ES-I3 (cell line): ENCODE measurements around the gene FOXL2NB.

Experiments
- H3K36me3 ChIP-seq: 2 replicates; pipeline ENCODE4 v1.6.1; 2013; ENCODE audit warnings: mild to moderate bottlenecking, low read length, control low read depth, moderate library complexity; ENCODE audit not compliant: insufficient read depth
- H3K4me1 ChIP-seq: 2 replicates; pipeline ENCODE4 v1.6.1; 2013; ENCODE audit warnings: mild to moderate bottlenecking, control low read depth, low read length; ENCODE audit not compliant: insufficient read depth
- H3K9ac ChIP-seq: 2 replicates; pipeline ENCODE4 v1.6.1; 2013; ENCODE audit warnings: low read depth, mild to moderate bottlenecking, low read length, moderate library complexity
- H3K9me3 ChIP-seq: 2 replicates; pipeline ENCODE4 v1.6.1; 2013; ENCODE audit warnings: mild to moderate bottlenecking, low read length, moderate library complexity; ENCODE audit not compliant: control insufficient read depth, insufficient read depth

Gene FOXL2NB

DNA sequence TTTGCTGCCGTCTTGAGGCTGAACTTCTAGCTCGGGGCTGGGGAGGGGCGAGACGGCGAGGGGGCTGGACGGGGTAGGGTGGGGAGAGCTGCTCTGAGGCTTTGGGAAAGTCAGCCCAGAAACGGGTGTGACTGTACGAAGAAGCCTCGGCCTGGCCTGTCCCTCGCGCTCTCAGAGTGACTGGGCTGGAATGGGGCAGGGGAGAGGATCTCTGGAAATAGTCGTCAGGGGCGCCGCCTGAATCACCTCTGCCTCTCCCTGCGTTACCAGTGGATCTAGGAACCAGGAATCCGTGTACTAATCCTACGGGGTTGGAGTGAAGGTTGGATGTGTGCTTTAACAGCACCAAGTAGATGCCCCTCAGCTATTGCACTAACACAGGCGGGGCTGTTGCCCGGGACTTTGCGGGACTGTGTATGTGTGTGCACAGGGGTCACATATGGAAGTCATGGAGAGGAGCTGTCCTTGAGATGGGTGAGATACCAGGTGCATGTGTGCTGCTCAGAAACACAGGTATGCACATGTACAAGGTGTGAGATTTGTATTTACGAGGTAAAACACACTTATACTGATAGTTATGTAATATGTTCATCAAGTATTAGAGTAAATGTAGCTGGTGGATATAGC lies 591 bp downstream of the FOXL2NB start:
- peak overlapping the region; percentile 63 for H3K9ac ChIP-seq
- no peaks in the 10 kb centered on the region for H3K9me3 ChIP-seq
- H3K36me3 ChIP-seq: no peaks in the 10 kb centered on the region; the same call in 1 of the 2 replicates
- peaks cover 19% of the 10 kb centered on the region for H3K4me1 ChIP-seq

DNA sequence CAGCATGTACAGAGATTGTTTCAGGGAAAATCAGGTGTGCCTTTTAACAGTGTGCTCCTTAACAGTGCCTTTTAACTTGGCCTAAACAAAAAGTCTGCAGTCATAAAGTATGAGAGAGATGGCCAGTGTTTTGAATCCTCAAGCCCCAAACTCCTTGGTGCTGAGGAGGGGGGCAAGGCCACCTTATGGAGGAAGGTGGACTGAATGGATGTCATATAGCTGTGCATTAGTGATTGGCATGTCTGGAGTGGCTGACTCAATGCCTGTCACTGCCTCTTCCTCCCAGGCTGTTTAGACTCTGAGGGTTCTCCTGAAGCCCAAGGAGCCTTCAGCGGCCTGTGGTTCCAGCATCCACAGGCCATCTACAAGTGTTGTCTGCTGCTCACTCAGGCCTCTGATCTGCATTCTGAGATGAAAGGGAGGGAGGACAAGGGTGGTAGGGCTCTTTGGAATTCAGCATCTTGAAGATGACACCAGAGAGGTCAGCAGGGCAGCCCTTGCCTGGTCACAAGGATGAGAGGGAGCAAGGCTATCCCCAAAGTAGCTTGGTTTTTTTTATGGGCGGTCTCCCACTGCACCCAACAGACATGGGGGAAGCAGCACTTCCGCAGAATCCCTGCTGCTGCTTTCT lies 1.5 kb downstream of the FOXL2NB start:
- H3K36me3 ChIP-seq: no peaks in the 10 kb centered on the region; the same call in 1 of the 2 replicates
- H3K9ac ChIP-seq: peak overlapping the region; percentile 52; the same call in 1 of the 2 replicates
- no peaks in the 10 kb centered on the region for H3K9me3 ChIP-seq

DNA sequence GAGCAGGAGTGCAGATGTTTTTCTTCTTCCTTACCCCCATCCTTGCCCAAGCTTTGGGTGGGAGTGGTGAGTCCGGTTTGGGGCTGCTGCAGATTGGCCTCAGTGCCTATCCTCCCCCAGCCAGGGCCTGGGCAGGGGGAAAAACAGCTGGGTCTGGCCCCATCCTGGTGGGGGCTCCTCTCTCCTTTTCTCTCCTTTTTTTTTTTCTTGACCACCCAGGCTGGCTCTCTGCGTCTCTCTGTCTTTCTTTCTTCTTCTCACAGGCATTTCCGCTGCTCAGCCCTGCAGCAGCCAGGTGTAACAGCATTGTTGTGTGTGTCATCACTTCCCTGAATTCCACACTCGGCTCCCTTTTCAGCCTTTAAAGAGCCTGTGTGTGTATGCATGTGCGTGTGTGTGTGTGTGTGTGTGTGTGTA lies 2.0 kb downstream of the FOXL2NB start:
- Histone ChIP-seq H3K9ac (peak overlapping the region; percentile 52), H3K4me1 (peaks cover 19% of the 10 kb centered on the region; the same call in 1 of the 2 replicates), H3K9me3 (no peaks in the 10 kb centered on the region), H3K36me3 (no peaks in the 10 kb centered on the region; the same call in 1 of the 2 replicates)

More for the DNA sequence above, 1.5 kb downstream of the FOXL2NB start:
- H3K4me1 ChIP-seq: peaks cover 19% of the 10 kb centered on the region; the same call in 1 of the 2 replicates

DNA sequence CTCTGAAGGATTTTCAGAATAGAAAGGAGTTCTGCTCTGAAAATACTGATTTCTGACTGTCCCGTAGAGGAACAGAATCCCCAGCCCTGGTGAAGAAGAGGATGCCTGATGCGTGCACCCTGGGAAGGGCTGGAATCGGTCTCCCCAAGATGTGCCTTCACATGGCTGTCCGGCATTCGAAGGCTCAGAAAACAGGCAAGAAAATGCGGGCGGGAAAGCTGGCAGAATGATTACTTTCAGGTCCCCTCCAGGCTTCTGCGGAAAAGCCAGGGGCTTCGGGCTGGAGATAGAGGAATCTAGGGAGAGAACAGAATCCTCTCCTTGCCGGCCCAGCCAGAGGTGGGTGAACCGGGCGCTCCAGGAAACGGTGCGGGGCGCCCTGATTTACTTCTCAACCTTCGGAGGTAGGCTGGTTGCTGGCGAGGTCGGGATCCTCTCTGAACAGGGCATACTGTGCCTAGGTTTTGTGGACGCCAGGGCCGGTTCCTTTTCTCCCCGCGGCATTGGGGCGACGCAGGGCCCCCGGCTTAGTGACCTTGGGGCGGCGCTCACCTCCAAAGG lies 2.5 kb downstream of the FOXL2NB start:
- Histone ChIP-seq H3K9me3 (no peaks in the 10 kb centered on the region), H3K4me1 (peaks cover 19% of the 10 kb centered on the region; the same call in 1 of the 2 replicates), H3K36me3 (no peaks in the 10 kb centered on the region; the same call in 1 of the 2 replicates), H3K9ac (peak overlapping the region; percentile 52)

DNA sequence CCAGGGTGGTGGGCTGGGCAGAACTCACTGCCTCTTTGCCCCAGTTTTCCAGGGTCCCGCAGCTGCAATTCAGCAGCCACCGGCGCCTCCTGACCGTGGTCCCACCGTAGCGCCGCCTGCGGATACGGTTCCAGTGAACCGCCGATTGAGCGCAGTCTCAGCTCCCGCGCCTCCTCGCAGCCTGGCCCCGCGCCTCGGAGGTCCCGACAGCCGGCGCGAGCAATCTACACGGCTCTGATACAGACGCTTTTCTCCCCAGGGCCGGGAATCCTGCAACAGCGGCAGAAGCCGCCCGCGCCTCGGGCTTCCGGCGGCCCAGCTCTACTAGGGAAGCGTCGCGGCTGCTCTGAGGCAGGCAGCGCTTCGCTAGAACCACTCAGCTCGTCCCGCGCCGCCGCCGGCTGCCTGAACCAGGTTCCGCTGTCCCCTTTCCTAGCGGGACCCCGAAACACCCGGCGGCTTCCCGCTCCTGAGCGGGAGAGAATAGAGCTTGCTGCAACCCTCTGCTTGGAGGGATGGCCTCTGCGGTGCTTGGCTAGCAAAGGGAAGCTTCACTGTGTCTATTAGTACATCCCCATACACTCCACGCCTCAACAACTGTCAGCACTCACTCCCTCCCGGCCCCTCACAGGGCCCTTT lies 3.1 kb downstream of the FOXL2NB start:
- no peaks in the 10 kb centered on the region for H3K9me3 ChIP-seq
- peak overlapping the region; percentile 52 for H3K9ac ChIP-seq
- H3K36me3 ChIP-seq: no peaks in the 10 kb centered on the region; the same call in 1 of the 2 replicates
- H3K4me1 ChIP-seq: peaks cover 19% of the 10 kb centered on the region; the same call in 1 of the 2 replicates

DNA sequence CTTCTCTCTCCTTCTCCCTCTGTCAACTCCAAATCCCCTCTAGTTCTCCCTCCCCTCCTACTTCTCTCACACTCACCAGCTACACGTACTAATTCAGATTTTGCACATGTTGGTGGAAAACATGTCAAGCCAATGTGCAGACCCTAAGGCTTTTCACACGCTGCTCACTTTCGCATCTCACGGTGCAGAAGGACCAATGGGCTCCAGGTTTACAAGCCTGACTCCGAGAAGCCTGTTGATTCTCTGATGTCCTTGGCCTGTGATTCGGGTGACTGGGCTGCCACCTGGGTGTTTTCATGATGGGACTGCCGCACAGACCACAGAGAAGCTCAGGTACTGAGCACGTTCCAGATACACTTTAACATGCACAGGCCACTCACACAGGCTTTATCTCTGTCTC lies 3.7 kb downstream of the FOXL2NB start:
- H3K9ac ChIP-seq: no peak overlapping the region
- H3K9me3 ChIP-seq: no peaks in the 10 kb centered on the region
- H3K36me3 ChIP-seq: no peaks in the 10 kb centered on the region; the same call in 1 of the 2 replicates
- peaks cover 19% of the 10 kb centered on the region; the same call in 1 of the 2 replicates for H3K4me1 ChIP-seq

DNA sequence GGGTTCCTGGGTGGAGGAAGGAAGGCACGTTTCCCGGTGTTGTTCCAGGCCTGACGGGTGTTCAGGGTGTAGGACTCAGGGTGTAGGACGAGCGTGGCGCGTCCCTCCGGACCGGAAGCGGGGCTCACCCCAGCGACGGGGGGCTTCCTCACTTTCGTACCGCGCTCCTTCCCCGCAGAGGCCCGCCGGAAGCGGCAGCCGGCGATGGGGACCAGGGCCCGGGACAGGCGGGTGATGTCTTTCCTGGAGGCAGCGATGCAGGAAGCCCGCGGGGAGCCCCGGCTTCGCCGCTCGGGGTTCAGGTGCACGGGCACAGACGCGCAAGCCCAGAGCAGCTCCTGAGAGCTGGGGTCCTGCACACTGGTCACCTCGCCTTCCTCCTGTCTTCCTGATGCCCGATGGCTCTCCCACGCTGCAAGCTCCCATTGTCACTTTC lies 13.4 kb downstream of the FOXL2NB start:
- Histone ChIP-seq H3K9ac (no peak overlapping the region), H3K36me3 (no peaks in the 10 kb centered on the region)

DNA sequence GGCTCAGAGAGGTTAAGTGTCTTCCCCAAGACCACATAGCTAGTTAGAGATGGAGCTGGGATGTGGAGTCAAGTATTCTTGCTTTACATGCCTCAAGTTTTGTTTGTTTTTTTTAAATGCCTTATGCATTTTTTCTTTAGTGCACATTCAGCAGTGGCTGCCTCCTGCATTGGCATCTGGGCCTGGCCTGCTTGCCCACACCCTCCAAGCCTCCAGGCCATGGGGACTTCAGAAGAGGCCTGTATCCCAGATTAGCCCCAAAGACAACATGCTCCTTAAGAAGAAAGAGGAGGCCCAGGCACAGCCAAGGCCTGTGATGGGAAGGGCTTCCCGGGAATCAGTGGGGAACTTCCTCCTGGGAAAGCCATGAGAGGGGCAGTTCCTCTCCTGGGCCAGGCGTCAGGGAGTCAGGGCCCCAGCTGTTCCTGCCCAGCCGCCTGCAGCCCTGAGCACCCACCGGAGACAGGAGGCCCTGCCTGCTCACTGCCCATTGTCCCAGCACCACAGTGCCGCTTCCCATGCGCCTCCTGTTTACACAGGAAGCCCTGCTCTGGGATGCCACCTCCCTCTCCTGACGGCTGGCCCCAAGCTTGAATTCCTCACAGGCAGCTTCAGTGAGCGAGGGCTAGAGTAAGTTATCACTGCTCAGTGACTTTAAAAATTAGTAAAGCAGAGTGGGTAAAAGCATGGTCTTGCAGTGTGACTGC lies 16.0 kb downstream of the FOXL2NB start:
- H3K36me3 ChIP-seq: no peaks in the 10 kb centered on the region
- no peaks in the 10 kb centered on the region; the same call in 1 of the 2 replicates for H3K9me3 ChIP-seq
- no peaks in the 10 kb centered on the region for H3K4me1 ChIP-seq
- no peak overlapping the region for H3K9ac ChIP-seq

More for the DNA sequence above, 13.4 kb downstream of the FOXL2NB start:
- no peaks in the 10 kb centered on the region; the same call in 1 of the 2 replicates for H3K9me3 ChIP-seq
- H3K4me1 ChIP-seq: no peaks in the 10 kb centered on the region

DNA sequence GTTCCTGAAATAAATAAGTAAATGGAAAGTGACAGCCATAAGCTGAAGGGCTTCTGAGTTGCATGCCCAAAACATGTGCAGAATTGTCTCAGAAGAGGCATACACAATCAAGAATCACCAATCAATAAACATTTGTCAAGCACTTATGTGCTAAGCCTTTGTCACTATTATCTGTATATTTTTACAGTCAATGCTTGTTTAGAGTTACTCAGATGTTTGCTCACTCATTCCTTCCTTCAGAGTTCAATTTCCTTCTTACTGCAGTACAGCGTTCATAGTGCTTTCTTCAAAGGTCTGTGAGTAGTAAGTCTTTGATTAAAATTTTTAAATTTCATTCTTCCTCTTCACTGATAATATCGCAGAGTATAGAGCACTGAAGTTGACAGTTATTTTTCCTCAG lies 17.2 kb downstream of the FOXL2NB start:
- Histone ChIP-seq H3K4me1 (no peaks in the 10 kb centered on the region), H3K36me3 (no peaks in the 10 kb centered on the region), H3K9ac (no peak overlapping the region), H3K9me3 (no peaks in the 10 kb centered on the region; the same call in 1 of the 2 replicates)

DNA sequence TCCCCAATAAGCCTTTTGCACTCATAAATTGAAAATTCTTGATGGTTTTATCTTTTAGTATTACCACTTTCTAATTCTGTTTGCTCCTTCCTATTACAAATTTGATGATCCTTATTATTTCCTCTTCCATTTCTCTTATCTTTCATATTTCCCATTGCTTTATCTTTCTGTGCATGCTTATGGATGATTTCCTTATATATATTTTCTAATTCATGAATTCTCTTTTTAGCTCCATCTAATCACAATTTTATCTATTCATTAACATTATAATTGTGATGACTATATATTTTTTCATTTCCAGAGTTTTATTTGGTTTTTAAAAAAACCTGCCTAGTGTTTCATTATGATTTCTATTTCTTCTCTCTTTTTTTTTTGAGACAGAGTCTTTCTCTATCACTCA lies 17.9 kb downstream of the FOXL2NB start:
- Histone ChIP-seq H3K4me1 (no peaks in the 10 kb centered on the region), H3K9ac (no peak overlapping the region), H3K9me3 (no peaks in the 10 kb centered on the region; the same call in 1 of the 2 replicates), H3K36me3 (no peaks in the 10 kb centered on the region)

DNA sequence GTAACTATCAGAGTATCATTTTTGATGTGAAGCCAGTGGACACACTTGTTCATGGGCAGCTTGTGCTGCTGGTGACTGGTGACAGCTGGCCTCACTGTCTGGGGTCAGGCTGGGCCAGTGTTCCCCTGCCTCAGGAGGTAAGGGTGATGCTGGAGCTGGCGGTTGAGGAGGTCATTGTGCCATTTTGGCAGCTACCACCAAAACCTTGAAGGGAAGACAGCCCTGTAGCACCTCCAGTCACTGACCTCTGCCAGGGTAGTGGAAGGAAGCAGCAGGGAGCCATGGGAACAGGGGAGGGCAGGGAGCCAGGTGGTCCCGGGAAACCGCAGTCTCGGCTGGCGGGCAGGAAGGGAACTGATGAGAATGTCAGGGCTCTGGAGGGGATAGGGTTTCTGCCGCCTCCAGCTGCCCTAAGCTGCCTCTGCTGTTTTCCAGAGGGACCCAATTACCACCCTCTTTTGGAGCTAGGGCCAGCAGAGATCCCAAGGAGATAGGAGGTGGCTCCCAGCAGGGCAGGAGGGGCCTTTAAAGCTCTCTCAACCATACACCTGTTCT lies 24.8 kb downstream of the FOXL2NB start:
- Histone ChIP-seq H3K36me3 (no peaks in the 10 kb centered on the region), H3K9ac (no peak overlapping the region), H3K9me3 (no peaks in the 10 kb centered on the region), H3K4me1 (no peaks in the 10 kb centered on the region)

DNA sequence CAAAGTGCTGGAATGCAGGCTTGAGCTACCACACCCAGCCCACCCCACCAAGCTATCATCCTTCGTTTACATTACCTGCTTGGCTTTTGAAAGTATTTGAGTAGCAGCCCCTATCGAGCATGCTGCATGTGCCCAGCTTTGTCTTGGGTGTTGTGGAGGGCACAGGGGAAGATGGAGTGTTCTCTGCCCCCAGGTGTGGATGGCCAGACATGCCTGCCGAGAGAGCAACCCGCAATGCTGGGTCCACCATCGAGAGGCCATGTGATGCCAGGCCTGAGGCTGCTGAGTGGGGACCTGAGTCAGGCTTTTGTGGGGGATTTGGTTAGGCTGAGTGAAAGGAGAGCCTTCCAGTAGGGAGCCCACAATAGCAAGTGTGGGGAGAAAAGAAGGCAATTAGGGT lies 25.9 kb downstream of the FOXL2NB start:
- Histone ChIP-seq H3K36me3 (no peaks in the 10 kb centered on the region), H3K4me1 (no peaks in the 10 kb centered on the region), H3K9me3 (no peaks in the 10 kb centered on the region), H3K9ac (no peak overlapping the region)

DNA sequence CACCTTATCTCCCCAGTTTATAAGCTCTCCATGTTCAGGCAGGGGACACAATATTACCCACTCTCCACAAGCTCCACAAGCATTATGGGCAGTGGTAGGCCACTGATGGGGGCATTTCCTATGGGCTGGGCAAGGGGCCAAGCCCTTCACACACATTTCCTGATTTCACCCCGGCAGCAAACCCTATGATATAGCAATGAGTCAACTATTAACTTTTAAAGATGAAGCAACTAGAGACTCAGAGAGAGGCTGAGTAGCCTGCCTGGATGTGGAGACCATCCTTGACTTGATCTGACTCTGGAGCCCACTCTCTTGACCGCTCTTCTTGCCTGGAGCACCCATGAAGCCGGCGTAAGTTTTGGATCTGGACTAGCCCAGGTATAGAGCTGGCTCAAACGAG lies 27.4 kb downstream of the FOXL2NB start:
- no peaks in the 10 kb centered on the region for H3K4me1 ChIP-seq
- H3K36me3 ChIP-seq: no peaks in the 10 kb centered on the region
- H3K9me3 ChIP-seq: no peaks in the 10 kb centered on the region
- H3K9ac ChIP-seq: no peak overlapping the region

DNA sequence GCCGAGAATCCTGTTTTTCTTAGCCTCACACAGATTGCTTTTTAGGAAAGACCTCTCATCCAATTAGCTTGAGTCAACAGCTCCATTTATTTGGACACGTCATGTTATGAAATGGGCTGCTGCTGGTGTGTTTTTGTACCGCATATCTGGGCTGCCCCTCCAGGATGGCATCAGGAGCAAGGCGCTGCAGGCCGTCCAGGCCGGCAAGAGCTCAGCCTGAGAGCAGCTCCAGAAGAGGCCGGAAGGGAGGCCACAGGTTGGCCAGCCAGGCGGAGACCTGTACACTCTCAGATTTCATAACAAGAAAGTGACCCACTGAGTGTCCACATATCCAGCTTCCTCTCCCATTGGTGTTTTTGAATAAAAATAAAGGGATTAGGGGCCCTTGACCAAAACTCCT lies 28.3 kb downstream of the FOXL2NB start:
- H3K36me3 ChIP-seq: no peaks in the 10 kb centered on the region
- H3K9me3 ChIP-seq: no peaks in the 10 kb centered on the region
- no peak overlapping the region for H3K9ac ChIP-seq
- H3K4me1 ChIP-seq: no peaks in the 10 kb centered on the region
